Astrocyte (in vitro differentiated cells and primary cell): ENCODE data around the gene NANOS2. TPM values are rescaled to one million over a fixed set of nuclear protein-coding genes. Genes with fewer than 3 reads are reported as not detected.

Experiments
- DNase-seq: peaks from one replicate; pipeline ENCODE4 v3.0.0-alpha.2; 2010; ENCODE audit warnings: low read depth
- FAIRE-seq: peaks from 2 replicates; lab custom pipeline; 2011; peaks lifted over from hg19 to GRCh38; lab: Jason Lieb, UNC
- H2AFZ ChIP-seq: 2 replicates; pipeline ENCODE4 v1.6.0; 2012; ENCODE audit warnings: low read depth, low read length, inconsistent platforms
- H3K27ac ChIP-seq: 2 replicates; pipeline ENCODE4 v1.5.1; 2011; ENCODE audit warnings: low read depth, low read length, inconsistent platforms
- H3K27me3 ChIP-seq: 2 replicates; pipeline ENCODE4 v1.6.0; 2011; ENCODE audit warnings: low read length, inconsistent platforms; ENCODE audit not compliant: insufficient read depth
- H3K36me3 ChIP-seq: 2 replicates; pipeline ENCODE4 v1.5.1; 2011; ENCODE audit warnings: low read length, inconsistent platforms; ENCODE audit not compliant: insufficient read depth
- H3K4me1 ChIP-seq: 2 replicates; pipeline ENCODE4 v1.5.1; 2011; ENCODE audit warnings: low read length, inconsistent platforms; ENCODE audit not compliant: insufficient read depth
- H3K4me2 ChIP-seq: 2 replicates; pipeline ENCODE4 v1.6.0; 2012; ENCODE audit warnings: low read length, inconsistent platforms
- H3K4me3 ChIP-seq: 2 replicates; pipeline ENCODE4 v1.5.1; 2011; ENCODE audit warnings: low read depth, mild to moderate bottlenecking, low read length, inconsistent platforms; ENCODE audit not compliant: insufficient read depth
- H3K79me2 ChIP-seq: 2 replicates; pipeline ENCODE4 v1.6.0; 2012; ENCODE audit warnings: mild to moderate bottlenecking, low read length, inconsistent platforms; ENCODE audit not compliant: insufficient read depth
- H3K9ac ChIP-seq: 2 replicates; pipeline ENCODE4 v1.6.0; 2012; ENCODE audit warnings: mild to moderate bottlenecking, low read length, inconsistent platforms
- H3K9me3 ChIP-seq: 2 replicates; pipeline ENCODE4 v1.5.1; 2012; ENCODE audit warnings: low read depth, mild to moderate bottlenecking, low read length, inconsistent platforms; ENCODE audit not compliant: insufficient read depth
- H4K20me1 ChIP-seq: 2 replicates; pipeline ENCODE4 v1.6.0; 2012; ENCODE audit warnings: low read length, inconsistent platforms; ENCODE audit not compliant: insufficient read depth
- H3K27ac Mint-ChIP-seq: one replicate; pipeline ENCODE4 v1.8.0; 2021; ENCODE audit warnings: mild to moderate bottlenecking, mixed read lengths; ENCODE audit not compliant: unreplicated experiment
- H3K27me3 Mint-ChIP-seq: one replicate; pipeline ENCODE4 v1.8.0; 2021; ENCODE audit warnings: low read depth, mixed read lengths; ENCODE audit not compliant: unreplicated experiment
- H3K36me3 Mint-ChIP-seq: one replicate; pipeline ENCODE4 v1.8.0; 2021; ENCODE audit warnings: low read depth, mixed read lengths; ENCODE audit not compliant: unreplicated experiment
- H3K4me1 Mint-ChIP-seq: one replicate; pipeline ENCODE4 v1.8.0; 2021; ENCODE audit warnings: low read depth, mixed read lengths; ENCODE audit not compliant: unreplicated experiment
- H3K4me3 Mint-ChIP-seq: one replicate; pipeline ENCODE4 v1.8.0; 2021; ENCODE audit warnings: mild to moderate bottlenecking, moderate library complexity, mixed read lengths; ENCODE audit not compliant: unreplicated experiment
- H3K9me3 Mint-ChIP-seq: one replicate; pipeline ENCODE4 v1.8.0; 2021; ENCODE audit warnings: mild to moderate bottlenecking, mixed read lengths; ENCODE audit not compliant: unreplicated experiment
- EZH2 ChIP-seq: IDR thresholded peaks from 2 replicates; pipeline ENCODE4 v1.6.1; 2012; ENCODE audit warnings: mild to moderate bottlenecking, low read length, inconsistent platforms; ENCODE audit not compliant: insufficient read depth
- total RNA-seq: library from RNA; stranded (reverse); gene quantifications from 2 replicates; pipeline ENCODE4 v1.2.1, GENCODE V29; 2021
- TF ChIP-seq, protein P1 (sequence below): IDR thresholded peaks from 2 replicates; pipeline ENCODE4 v1.5.1; 2011; ENCODE audit warnings: low read depth, mild to moderate bottlenecking, inconsistent platforms, low read length, moderate library complexity; ENCODE audit not compliant: insufficient read depth

NANOS2 gene
- total RNA-seq, 1 donor from 2014 or later = not detected

DNA sequence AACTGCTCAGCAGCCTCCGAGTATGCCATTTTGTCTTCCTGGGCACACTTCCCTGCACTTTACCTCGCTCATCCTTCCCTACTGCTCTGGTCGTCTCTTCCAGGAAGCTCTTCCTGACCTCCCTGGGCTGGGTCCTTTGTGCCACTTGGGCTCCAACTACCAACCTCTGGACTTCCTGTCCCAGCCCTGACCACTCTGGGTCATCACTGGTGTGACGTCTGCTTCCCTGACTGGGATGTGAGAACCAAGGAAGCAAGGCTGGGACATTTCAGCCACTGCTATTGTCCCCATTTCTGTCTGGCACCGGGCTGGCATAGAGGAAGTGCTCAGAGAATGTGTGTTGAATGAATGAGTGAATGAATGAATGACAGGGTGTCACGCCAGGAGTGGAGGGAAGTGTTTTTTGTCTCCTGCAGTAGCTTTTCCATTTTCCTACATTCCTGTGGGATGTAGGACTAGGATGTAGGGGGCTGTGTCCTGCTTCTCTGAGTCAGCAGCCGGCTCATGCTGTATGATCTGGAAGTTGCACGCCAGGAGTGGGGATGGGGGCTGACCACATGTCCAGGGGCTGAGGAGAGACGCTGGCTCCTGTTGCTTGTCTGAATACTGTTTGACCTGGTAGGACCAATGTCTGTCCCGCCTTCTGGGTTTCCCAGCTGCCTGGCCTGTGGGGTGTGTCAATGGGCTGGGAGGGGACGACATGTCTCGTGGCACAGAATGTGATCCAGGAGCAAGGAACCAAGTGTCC lies 44.4 kb upstream of the NANOS2 start:
- Histone ChIP-seq H3K27me3 (no peaks in the 10 kb centered on the region), H2AFZ (peak overlapping the region; percentile 51), H3K79me2 (no peaks in the 10 kb centered on the region), H3K9ac (peak overlapping the region; percentile 64), H3K36me3 (no peaks in the 10 kb centered on the region), H3K9me3 (no peaks in the 10 kb centered on the region), H3K4me3 (no peak overlapping the region), H3K4me1 (peaks cover 51% of the 10 kb centered on the region), H3K27ac (peak overlapping the region; percentile 74), H3K4me2 (peak overlapping the region; percentile 69), H4K20me1 (no peaks in the 10 kb centered on the region)
- Mint-ChIP-seq H3K4me3 (peak overlapping the region; percentile 28), H3K36me3 (peaks cover 13% of the 10 kb centered on the region), H3K27me3 (peaks cover 10% of the 10 kb centered on the region), H3K9me3 (no peaks in the 10 kb centered on the region), H3K4me1 (peaks cover 31% of the 10 kb centered on the region), H3K27ac (peak overlapping the region; percentile 87)
- no peak for TF ChIP-seq EZH2
- TF ChIP-seq, protein P1, sequence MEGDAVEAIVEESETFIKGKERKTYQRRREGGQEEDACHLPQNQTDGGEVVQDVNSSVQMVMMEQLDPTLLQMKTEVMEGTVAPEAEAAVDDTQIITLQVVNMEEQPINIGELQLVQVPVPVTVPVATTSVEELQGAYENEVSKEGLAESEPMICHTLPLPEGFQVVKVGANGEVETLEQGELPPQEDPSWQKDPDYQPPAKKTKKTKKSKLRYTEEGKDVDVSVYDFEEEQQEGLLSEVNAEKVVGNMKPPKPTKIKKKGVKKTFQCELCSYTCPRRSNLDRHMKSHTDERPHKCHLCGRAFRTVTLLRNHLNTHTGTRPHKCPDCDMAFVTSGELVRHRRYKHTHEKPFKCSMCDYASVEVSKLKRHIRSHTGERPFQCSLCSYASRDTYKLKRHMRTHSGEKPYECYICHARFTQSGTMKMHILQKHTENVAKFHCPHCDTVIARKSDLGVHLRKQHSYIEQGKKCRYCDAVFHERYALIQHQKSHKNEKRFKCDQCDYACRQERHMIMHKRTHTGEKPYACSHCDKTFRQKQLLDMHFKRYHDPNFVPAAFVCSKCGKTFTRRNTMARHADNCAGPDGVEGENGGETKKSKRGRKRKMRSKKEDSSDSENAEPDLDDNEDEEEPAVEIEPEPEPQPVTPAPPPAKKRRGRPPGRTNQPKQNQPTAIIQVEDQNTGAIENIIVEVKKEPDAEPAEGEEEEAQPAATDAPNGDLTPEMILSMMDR = no peak
- no peak for FAIRE-seq
- peak; percentile 86 for DNase-seq

DNA sequence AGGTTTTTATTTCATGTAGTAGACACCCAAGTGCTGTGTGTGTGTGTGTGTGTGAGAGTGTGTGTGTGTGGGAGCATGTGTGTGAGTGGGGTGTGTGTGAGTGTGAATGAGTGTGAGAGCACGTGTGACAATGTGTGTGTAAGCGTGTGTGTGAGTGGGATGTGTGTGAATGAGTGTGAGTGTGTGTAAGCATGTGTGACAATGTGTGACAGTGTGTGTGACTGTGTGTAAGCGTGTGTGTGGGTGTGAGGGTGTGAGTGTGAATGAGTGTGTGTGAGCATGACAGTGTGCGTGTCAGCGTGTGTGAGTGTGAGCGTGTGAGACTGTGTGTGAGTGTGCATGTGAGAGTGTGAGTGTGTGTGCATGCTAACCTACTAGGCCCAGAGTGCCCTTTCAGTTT lies 43.7 kb upstream of the NANOS2 start:
- Histone ChIP-seq H3K36me3 (no peaks in the 10 kb centered on the region), H3K27me3 (no peaks in the 10 kb centered on the region), H3K4me1 (peaks cover 57% of the 10 kb centered on the region), H3K4me3 (no peak overlapping the region), H3K27ac (peak overlapping the region; percentile 74), H3K9ac (peak overlapping the region; percentile 32), H3K4me2 (peak overlapping the region; percentile 69), H4K20me1 (no peaks in the 10 kb centered on the region), H2AFZ (no peak overlapping the region), H3K79me2 (no peaks in the 10 kb centered on the region), H3K9me3 (no peaks in the 10 kb centered on the region)
- peaks cover 10% of the 10 kb centered on the region for H3K27me3 Mint-ChIP-seq
- peak overlapping the region; percentile 82 for H3K27ac Mint-ChIP-seq
- H3K36me3 Mint-ChIP-seq = peaks cover 12% of the 10 kb centered on the region
- DNase-seq (no peak), FAIRE-seq (no peak)
- TF ChIP-seq EZH2 = no peak
- TF ChIP-seq, protein P1 = no peak
- no peaks in the 10 kb centered on the region for H3K9me3 Mint-ChIP-seq
- H3K4me3 Mint-ChIP-seq = no peak overlapping the region
- H3K4me1 Mint-ChIP-seq = peaks cover 34% of the 10 kb centered on the region
